SH-SY5Y (cell line): ENCODE results near the gene PAX7.
A peak's percentile ranks its signal among the peaks of the same experiment; 100 is the strongest.

Experiments used
- GATA2 ChIP-seq: IDR thresholded peaks from 2 replicates; pipeline ENCODE4 v1.6.1; 2011; ENCODE audit warnings: mild to moderate bottlenecking, low read depth, low read length
- GATA3 ChIP-seq: IDR thresholded peaks from 2 replicates; pipeline ENCODE4 v1.6.1; 2011; ENCODE audit warnings: low read depth, mild to moderate bottlenecking, low read length, moderate library complexity

DNA sequence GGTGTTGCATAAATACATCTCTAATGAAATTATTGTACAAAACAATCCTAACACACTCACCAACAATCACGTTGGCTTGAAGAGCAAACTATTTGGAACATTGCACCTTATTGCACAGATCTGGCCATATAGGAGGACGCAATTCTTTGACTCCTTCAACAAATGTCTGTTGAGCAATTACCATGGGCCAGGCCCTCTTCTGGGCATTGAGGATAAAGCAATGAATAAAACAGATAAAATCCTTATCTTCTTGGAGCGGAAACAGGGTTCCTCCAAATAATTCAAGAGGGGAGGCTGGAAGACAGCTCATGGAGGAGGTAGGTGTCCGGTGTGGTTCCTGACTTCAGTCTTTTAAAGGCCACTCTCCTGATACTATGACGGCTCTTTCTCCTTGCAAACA is 43.3 kb downstream of the PAX7 start:
- 0 out of 2 replicates have a peak, but pooled peaks have one; percentile 6 for TF ChIP-seq GATA2
- no peak for TF ChIP-seq GATA3
